Astrocyte of the hippocampus (primary cell): Measurements from ENCODE around the gene PDE2A.

Source experiments
- DNase-seq: peaks from one replicate; pipeline ENCODE4 v3.0.0; 2011; ENCODE audit warnings: low read depth, low spot score

PDE2A gene

DNA sequence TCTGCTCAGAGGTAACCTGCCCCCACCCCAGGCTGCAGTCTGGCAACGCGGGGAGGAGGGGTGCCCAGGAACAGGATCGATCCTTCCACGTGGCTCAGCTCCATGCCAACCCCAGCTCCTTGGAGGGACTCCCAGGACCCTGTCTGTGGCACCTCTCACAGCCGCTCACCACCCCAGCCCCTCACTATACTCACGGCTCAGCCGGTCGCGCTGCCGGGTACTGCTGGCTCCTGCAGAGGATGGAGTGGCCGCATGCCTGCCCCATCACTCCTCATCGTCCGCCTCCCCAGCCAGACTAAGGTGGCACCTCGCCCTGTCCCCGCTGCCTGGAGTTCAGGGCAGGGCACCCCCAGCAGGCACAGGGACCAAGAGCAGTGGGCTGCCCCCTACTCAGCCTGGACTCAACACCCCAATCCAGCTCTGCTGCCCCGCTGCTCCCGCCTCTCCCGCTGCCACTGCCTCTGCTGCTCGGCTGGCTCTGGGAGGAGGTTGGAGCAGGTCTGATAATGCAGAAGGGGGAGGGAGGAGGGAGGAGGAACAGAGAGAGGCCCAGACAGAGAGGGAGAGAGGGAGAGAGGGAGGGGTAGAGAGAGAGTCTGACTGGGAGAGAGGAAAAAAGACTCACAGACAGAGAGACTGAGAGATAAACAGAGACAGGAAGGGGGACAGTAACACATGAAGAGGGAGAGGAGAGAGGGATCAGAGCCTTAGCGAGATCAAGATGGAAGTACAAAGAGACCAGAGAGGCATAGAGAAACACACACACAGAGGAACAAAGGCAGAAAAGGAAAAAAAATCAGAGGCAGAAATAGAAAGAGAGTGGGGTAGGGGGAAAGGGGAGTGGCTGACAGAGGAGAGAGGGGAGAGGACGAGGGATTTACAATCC lies at the start of gene PDE2A:
TSS of gene PDE2A (minus strand) at position 480 of the 886 bp plus-strand sequence. CDS start at position 265, 215 bp downstream.
- DNase-seq: no peak

DNA sequence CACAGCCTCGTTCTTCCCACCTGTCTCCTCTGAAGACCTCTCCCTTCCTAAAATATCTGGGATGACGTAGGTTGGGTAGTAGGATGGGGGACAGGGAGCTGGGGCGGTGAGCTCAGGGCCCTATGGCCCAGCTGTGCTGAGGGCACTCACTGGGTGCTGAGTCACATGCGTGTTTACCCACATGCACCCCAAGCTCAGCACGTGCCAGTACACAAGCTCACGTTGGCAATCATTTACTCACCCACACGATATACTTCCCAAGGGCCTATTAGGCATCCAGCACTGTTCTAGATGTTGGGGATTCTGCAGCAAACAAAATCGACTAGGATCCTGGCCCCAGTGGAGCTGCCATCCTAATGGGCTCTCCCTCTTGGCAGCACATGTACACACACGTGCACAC lies 49.3 kb upstream of the PDE2A start:
- DNase-seq: no peak

DNA sequence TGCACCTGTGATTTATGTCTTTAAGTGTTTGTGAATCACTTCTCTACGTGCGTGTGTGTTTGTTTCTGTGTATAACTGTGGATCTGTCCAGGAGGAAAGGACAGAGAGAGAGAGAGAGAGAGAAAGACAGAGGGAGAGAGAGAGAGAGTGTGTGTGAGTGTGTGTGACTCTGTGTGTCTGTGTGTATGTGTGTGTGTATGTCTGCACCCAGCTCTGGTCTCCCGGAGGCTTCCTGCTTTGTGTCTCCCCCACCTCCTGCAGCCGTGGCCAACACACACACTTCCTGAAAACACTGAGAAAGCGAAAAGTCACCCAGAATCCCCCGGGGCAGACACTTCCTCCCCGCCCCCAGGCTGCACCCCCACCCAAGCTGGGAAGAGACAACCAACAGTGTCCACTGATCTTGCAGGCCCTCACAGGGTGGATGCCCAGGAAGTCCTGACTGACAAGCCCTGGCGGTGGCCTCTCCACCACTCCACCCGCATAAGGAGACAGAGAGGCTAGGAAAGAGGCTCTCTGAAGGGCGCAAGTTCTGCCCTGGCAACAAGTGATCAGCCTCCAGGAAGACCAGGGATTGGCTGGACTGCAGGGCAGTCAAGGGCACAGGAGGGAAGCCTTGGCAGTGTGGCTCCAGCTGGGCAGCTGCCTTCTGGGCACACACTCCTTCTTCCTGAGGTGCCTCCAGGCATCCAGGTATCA lies 48.0 kb upstream of the PDE2A start:
- peak; percentile 92 for DNase-seq

DNA sequence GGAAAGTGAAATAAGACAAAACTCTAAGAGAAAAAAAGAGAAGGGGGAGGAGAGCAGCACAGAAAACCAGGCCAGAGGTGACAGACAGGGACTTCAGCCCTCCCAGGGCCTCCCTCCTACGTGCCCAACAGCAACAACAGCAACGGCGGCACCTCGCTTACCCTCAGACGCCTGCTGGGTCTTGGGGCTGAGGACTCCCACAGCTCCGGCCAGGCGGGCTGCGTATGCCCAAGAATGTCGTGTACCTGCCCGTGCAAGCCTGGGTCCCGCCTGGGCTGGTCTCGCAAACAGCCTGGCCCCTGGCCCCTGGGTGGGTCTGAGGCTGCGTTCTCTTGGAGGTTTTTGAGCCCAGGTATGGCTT lies 47.4 kb upstream of the PDE2A start:
- peak; percentile 47 for DNase-seq

DNA sequence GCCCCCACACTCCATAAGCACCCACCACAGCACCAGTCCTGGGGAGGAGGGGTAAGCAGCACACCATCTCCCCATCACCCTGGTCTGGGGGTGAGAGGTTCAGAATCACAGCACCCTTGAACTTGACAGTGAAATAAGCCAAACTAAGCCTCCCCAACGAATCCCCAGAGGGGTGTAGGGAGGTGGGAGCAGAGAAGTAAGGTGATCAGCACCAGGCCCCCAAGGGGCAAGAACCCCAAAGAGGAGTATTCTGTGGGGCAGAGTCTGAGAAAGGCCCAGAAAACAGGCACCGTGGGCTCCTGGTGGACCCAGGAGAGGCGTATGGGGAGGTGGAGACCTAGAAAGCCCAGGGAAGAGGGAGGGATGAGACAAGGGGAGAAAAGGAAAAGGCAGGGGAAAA lies 47.1 kb upstream of the PDE2A start:
- no peak for DNase-seq

DNA sequence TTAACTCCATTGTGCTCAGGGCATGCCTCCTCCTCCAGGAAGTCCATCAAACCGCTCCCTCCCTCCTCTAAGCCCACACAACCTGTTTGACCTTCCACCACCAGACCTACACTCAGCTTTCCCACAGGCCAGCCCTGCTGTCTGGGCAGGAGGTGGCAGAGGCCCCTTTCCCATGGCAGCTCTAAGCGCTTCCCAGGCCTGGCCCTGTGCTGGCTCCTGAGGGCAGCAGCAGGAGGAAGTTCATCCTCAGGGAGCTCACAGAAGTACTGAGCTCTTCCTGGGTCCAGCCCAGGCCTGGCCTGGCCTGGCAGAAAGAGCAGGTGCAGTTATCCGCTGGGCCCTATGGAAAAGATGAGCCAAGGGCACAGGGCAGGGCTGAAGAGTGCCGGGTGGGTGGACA lies 46.6 kb upstream of the PDE2A start:
- DNase-seq: no peak

GRCh38 chr11:72720047-72720446 lies 45.8 kb upstream of the PDE2A start:
- DNase-seq: no peak

DNA sequence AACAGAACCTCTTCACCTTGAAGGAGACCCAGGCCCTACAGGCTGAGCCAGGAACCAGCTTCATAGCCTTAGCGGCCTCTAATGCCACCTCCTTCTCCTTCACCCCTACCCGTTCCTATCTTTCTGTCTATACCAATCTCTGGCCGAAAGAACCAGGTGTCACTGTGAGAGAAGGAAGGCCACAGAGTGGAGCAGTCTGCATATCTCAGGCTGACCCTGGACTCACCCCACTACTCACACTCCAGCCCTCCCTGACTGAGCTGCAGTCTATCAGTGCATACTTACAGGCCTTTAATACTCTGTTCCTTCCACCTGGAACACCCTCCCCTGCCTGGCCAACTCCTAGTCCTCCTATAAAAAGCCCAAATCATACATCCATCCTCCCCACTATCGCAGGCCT lies 45.3 kb upstream of the PDE2A start:
- peak; percentile 29 for DNase-seq

GRCh38 chr11:72719144-72719543 lies 44.9 kb upstream of the PDE2A start:
- DNase-seq: peak; percentile 75

GRCh38 chr11:72718101-72718501 lies 43.9 kb upstream of the PDE2A start:
- peak; percentile 20 for DNase-seq

- DNase-seq: no peak
Observed at GRCh38 chr11:72716788-72717435, 42.7 kb upstream of the PDE2A start.

- DNase-seq: peak; percentile 52
Observed at GRCh38 chr11:72716290-72716689, 42.1 kb upstream of the PDE2A start.

- DNase-seq: no peak
Observed at GRCh38 chr11:72712841-72713240, 38.6 kb upstream of the PDE2A start.

DNA sequence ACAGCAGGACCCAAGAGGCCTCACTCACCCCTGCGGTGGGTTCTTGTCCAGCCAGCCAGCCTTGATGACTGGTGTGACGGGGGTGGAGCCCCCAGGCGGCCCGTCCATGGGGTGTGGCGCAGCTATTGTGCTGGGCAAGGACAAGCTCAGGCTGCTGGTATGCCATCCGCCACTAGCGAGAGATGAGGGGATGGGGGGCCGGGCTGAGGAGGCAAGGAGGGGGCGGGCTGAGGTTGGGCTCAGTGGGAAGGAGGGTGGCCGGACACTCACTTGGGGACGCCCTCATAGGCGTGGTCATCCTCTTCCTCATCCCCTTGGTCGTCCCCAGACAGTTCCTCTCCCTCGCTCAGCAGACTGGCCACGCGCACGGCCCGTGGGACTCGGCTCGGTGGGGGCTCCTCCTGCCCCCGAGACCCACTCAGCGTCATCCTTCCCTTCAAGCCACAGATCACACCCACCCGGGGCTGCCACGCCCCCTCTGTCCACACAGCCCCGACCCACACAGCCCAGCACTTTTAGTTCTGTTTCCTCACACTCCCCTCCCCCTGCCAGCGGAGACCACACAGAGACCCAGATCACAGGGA lies 38.0 kb upstream of the PDE2A start:
- peak; percentile 61 for DNase-seq

GRCh38 chr11:72711141-72711540 lies 36.9 kb upstream of the PDE2A start:
- no peak for DNase-seq

- DNase-seq: no peak
Observed at GRCh38 chr11:72710278-72710677, 36.1 kb upstream of the PDE2A start.

- no peak for DNase-seq
Observed at GRCh38 chr11:72709478-72710238, 35.4 kb upstream of the PDE2A start.

GRCh38 chr11:72707032-72707431 lies 32.8 kb upstream of the PDE2A start:
- DNase-seq: no peak

GRCh38 chr11:72706579-72706978 lies 32.4 kb upstream of the PDE2A start:
- DNase-seq: no peak

DNA sequence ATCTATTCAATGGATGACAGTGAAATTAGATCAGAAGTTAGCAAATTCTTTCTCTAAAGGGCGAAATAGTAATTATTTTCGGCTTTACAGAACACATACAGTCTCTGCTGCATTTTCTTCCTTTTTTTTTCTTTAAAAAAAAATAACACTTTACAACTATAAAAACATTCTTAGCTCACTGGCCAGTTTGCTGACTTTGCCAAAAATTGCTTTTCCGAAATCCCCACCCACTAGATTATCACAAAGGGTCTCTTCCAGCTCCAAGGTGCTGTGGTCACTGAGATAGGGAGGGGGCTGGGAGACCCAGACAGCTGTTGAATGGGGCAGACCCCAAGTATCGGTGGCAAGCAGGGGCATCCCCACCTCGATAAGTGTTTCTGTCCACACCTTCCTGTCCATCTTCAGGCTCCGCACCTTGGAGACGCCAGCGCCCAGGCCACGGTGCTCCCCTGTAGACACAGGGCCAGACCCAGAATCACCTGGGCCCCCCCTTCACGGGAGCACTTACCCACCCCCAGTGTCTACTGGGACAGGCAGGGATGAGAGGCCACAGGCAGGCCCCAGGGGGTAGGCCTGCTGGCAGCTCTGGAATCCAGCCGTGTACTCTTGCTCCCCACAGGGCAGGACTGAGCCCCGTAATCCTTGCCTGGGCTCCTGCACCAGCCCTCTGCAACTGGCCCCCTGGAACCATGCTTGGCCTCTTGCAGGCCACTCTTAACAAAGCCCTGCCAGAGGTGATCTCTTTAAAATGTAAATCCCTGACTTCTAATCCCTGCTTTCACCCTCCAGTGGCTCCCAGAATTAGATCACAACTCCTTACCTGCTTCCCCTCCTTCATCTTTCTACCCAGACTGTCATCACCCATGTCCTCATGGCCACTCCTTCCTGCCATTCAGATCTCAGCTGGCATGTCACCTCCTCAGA lies 31.5 kb upstream of the PDE2A start:
- no peak for DNase-seq
